ENCODE data around the gene RCC1. TPM values are rescaled to one million over a fixed set of nuclear protein-coding genes. Genes with fewer than 3 reads are reported as not detected.

RCC1 gene
- total RNA-seq, 5 donors from 2014 or later (not counting 1 experiment from before 2014, with no cell fraction given): 13.1 to 23.2 (median 19.7) TPM

- H3K9me3 ChIP-seq: no peaks in the 10 kb centered on the region
- DNase-seq (no peak), ATAC-seq (replicated peaks in 1 of 4) (no peak)
- peaks cover 0 to under 1% of the 10 kb centered on the region in 2 experiments for H3K4me1 ChIP-seq (ENCODE audit: control insufficient read depth in 1 of 2, extremely low read depth in 1 of 2, insufficient read depth in 2 of 2, low read length in 2 of 2)
- no peak overlapping the region for H3K27ac ChIP-seq (ENCODE audit: low read length)
- peaks cover 14 to 63% of the 10 kb centered on the region in 2 donors for H3K36me3 ChIP-seq (ENCODE audit: control insufficient read depth in 2 of 2, extremely low read depth in 1 of 2, insufficient read depth in 1 of 2, low read length in 1 of 2)
- CTCF ChIA-PET: interaction anchor here (0.7 kb wide), 2 partner anchors 303 to 548 kb away, joined by 3 to 4 read pairs; no protein-coding TSS in a partner anchor
- Mint-ChIP-seq H3K27ac (no peak overlapping the region), H3K36me3 (peaks cover 31% of the 10 kb centered on the region), H3K9me3 (no peaks in the 10 kb centered on the region), H3K4me3 (no peak overlapping the region), H3K27me3 (no peaks in the 10 kb centered on the region), H3K4me1 (peaks cover 6 to 9% (median 8%) of the 10 kb centered on the region in 3 donors)
- WGBS (ENCODE audit: insufficient coverage): 93% methylated on average over 5 of the region's 11 CpGs
- POLR2A ChIA-PET: no interaction called here
- no peak overlapping the region for H3K4me3 ChIP-seq (ENCODE audit: control insufficient read depth in 1 of 2, extremely low read depth in 1 of 2, low read length in 1 of 2)
- H3K27me3 ChIP-seq (replicated peaks in 1 of 2; ENCODE audit: control insufficient read depth in 2 of 2, extremely low read depth in 1 of 2, insufficient read depth in 2 of 2, low read length in 1 of 2): no peaks in the 10 kb centered on the region
Observed at GRCh38 chr1:28573564-28573963, 67.7 kb downstream of the RCC1 start.

GRCh38 chr1:28577052-28577678 is 71.3 kb downstream of the RCC1 start:
- no peaks in the 10 kb centered on the region for H3K9me3 Mint-ChIP-seq
- H3K4me3 Mint-ChIP-seq: no peak overlapping the region
- H3K4me3 ChIP-seq (ENCODE audit: control insufficient read depth in 1 of 2, extremely low read depth in 1 of 2, low read length in 1 of 2): no peak overlapping the region
- H3K27me3 ChIP-seq (replicated peaks in 1 of 2; ENCODE audit: control insufficient read depth in 2 of 2, extremely low read depth in 1 of 2, insufficient read depth in 2 of 2, low read length in 1 of 2): no peaks in the 10 kb centered on the region
- no peak overlapping the region for H3K27ac ChIP-seq (ENCODE audit: low read length)
- no peaks in the 10 kb centered on the region for H3K9me3 ChIP-seq
- WGBS (ENCODE audit: insufficient coverage): 100% methylated on average over 1 of the region's 1 CpG
- H3K4me1 ChIP-seq (ENCODE audit: control insufficient read depth in 1 of 2, extremely low read depth in 1 of 2, insufficient read depth in 2 of 2, low read length in 2 of 2): peaks cover 9 to 28% of the 10 kb centered on the region in 2 experiments
- H3K27ac Mint-ChIP-seq: peak overlapping the region; percentile 24 to 59
- H3K36me3 Mint-ChIP-seq: peaks cover 40% of the 10 kb centered on the region
- ChIA-PET POLR2A (no interaction called here), CTCF (no interaction called here)
- ATAC-seq (replicated peaks in 1 of 4) (no peak), DNase-seq (no peak)
- peaks cover 29 to 41% (median 32%) of the 10 kb centered on the region in 3 donors for H3K4me1 Mint-ChIP-seq
- no peaks in the 10 kb centered on the region for H3K27me3 Mint-ChIP-seq
- H3K36me3 ChIP-seq (ENCODE audit: control insufficient read depth in 2 of 2, extremely low read depth in 1 of 2, insufficient read depth in 1 of 2, low read length in 1 of 2): peaks cover 9 to 52% of the 10 kb centered on the region in 2 donors

GRCh38 chr1:28577738-28578536 is 72.1 kb downstream of the RCC1 start:
- H3K9me3 ChIP-seq: no peaks in the 10 kb centered on the region
- H3K27me3 ChIP-seq (replicated peaks in 1 of 2; ENCODE audit: control insufficient read depth in 2 of 2, extremely low read depth in 1 of 2, insufficient read depth in 2 of 2, low read length in 1 of 2): no peaks in the 10 kb centered on the region
- H3K4me3 ChIP-seq (ENCODE audit: control insufficient read depth in 1 of 2, extremely low read depth in 1 of 2, low read length in 1 of 2): no peak overlapping the region
- H3K4me3 Mint-ChIP-seq: no peak overlapping the region
- peaks cover 9 to 48% of the 10 kb centered on the region in 2 donors for H3K36me3 ChIP-seq (ENCODE audit: control insufficient read depth in 2 of 2, extremely low read depth in 1 of 2, insufficient read depth in 1 of 2, low read length in 1 of 2)
- H3K27me3 Mint-ChIP-seq: no peaks in the 10 kb centered on the region
- H3K27ac Mint-ChIP-seq: peak overlapping the region; percentile 14 to 23
- WGBS (ENCODE audit: insufficient coverage): 60% methylated on average over 1 of the region's 6 CpGs
- CTCF ChIA-PET: interaction anchor here in 1 of 2 donors (2.1 kb wide), 1 partner anchor 60 kb away, joined by 6 read pairs; no protein-coding TSS in a partner anchor
- no peaks in the 10 kb centered on the region for H3K9me3 Mint-ChIP-seq
- POLR2A ChIA-PET: no interaction called here
- peak overlapping the region; percentile 9 for H3K27ac ChIP-seq (ENCODE audit: low read length)
- DNase-seq (peak in 1 of 35 experiments; percentile 18), ATAC-seq (replicated peaks in 1 of 4) (no peak)
- H3K36me3 Mint-ChIP-seq: peaks cover 40% of the 10 kb centered on the region
- H3K4me1 Mint-ChIP-seq: peaks cover 33 to 48% (median 36%) of the 10 kb centered on the region in 3 donors
- H3K4me1 ChIP-seq (ENCODE audit: control insufficient read depth in 1 of 2, extremely low read depth in 1 of 2, insufficient read depth in 2 of 2, low read length in 2 of 2): peaks cover 11 to 36% of the 10 kb centered on the region in 2 experiments

- Histone ChIP-seq H3K36me3 (ENCODE audit: control insufficient read depth in 2 of 2, extremely low read depth in 1 of 2, insufficient read depth in 1 of 2, low read length in 1 of 2) (peaks cover 9 to 41% of the 10 kb centered on the region in 2 donors), H3K4me3 (ENCODE audit: control insufficient read depth in 1 of 2, extremely low read depth in 1 of 2, low read length in 1 of 2) (no peak overlapping the region), H3K9me3 (no peaks in the 10 kb centered on the region), H3K27me3 (replicated peaks in 1 of 2; ENCODE audit: control insufficient read depth in 2 of 2, extremely low read depth in 1 of 2, insufficient read depth in 2 of 2, low read length in 1 of 2) (no peaks in the 10 kb centered on the region), H3K27ac (ENCODE audit: low read length) (peak overlapping the region; percentile 36), H3K4me1 (ENCODE audit: control insufficient read depth in 1 of 2, extremely low read depth in 1 of 2, insufficient read depth in 2 of 2, low read length in 2 of 2) (peaks cover 11 to 39% of the 10 kb centered on the region in 2 experiments)
- 69% methylated on average over 3 of the region's 6 CpGs for WGBS (ENCODE audit: insufficient coverage)
- CTCF ChIA-PET: interaction anchor here in 1 of 2 donors (0.5 to 2.1 kb wide), 3 partner anchors 25 to 71 kb away, joined by 4 to 6 read pairs (median 5); partner anchors contain the start of gene TRNAU1AP
- H3K36me3 Mint-ChIP-seq: peaks cover 40% of the 10 kb centered on the region
- peaks cover 36 to 52% (median 38%) of the 10 kb centered on the region in 3 donors for H3K4me1 Mint-ChIP-seq
- POLR2A ChIA-PET: interaction anchor here (0.5 to 0.6 kb wide), 5 partner anchors 24 to 182 kb away, joined by 3 to 8 read pairs (median 5); no protein-coding TSS in a partner anchor
- H3K4me3 Mint-ChIP-seq: peak overlapping the region in 2 of 3 donors; percentile 24 to 89
- no peaks in the 10 kb centered on the region for H3K9me3 Mint-ChIP-seq
- H3K27ac Mint-ChIP-seq: peak overlapping the region; percentile 67 to 92
- ATAC-seq (replicated peaks in 1 of 4) (no peak), DNase-seq (no peak)
- H3K27me3 Mint-ChIP-seq: no peaks in the 10 kb centered on the region
Observed at GRCh38 chr1:28578696-28579218, 72.9 kb downstream of the RCC1 start.

- H3K27ac ChIP-seq (ENCODE audit: low read length): no peak overlapping the region
- peaks cover 9 to 40% of the 10 kb centered on the region in 2 donors for H3K36me3 ChIP-seq (ENCODE audit: control insufficient read depth in 2 of 2, extremely low read depth in 1 of 2, insufficient read depth in 1 of 2, low read length in 1 of 2)
- peaks cover 11 to 39% of the 10 kb centered on the region in 2 experiments for H3K4me1 ChIP-seq (ENCODE audit: control insufficient read depth in 1 of 2, extremely low read depth in 1 of 2, insufficient read depth in 2 of 2, low read length in 2 of 2)
- ATAC-seq (replicated peaks in 1 of 4): no peak
- H3K9me3 ChIP-seq: no peaks in the 10 kb centered on the region
- Mint-ChIP-seq H3K9me3 (no peaks in the 10 kb centered on the region), H3K36me3 (peaks cover 40% of the 10 kb centered on the region), H3K4me1 (peaks cover 36 to 52% (median 38%) of the 10 kb centered on the region in 3 donors), H3K4me3 (peak overlapping the region; percentile 89 to 97 (median 92)), H3K27me3 (no peaks in the 10 kb centered on the region), H3K27ac (peak overlapping the region; percentile 92 to 93)
- CTCF ChIA-PET: interaction anchor here in 1 of 2 donors (0.5 to 2.1 kb wide), 6 partner anchors 26 to 331 kb away, joined by 3 to 6 read pairs (median 4); partner anchors contain the start of gene TRNAU1AP
- H3K27me3 ChIP-seq (replicated peaks in 1 of 2; ENCODE audit: control insufficient read depth in 2 of 2, extremely low read depth in 1 of 2, insufficient read depth in 2 of 2, low read length in 1 of 2): no peaks in the 10 kb centered on the region
- H3K4me3 ChIP-seq (ENCODE audit: control insufficient read depth in 1 of 2, extremely low read depth in 1 of 2, low read length in 1 of 2): peak overlapping the region in 1 of 2 donors; percentile 95
- POLR2A ChIA-PET: interaction anchor here (0.5 to 0.9 kb wide), 11 partner anchors 14 to 1676 kb away, joined by 3 to 15 read pairs (median 6); no protein-coding TSS in a partner anchor
- WGBS (ENCODE audit: insufficient coverage): 60% methylated on average over 1 of the region's 1 CpG
- DNase-seq: no peak
Observed at GRCh38 chr1:28579401-28579800, 73.6 kb downstream of the RCC1 start.
